Adipocyte (in vitro differentiated cells): ENCODE data around the gene KHSRP.

Experiments
- DNase-seq: peaks from one replicate; pipeline ENCODE4 v3.0.0-alpha.2; 2015; ENCODE audit warnings: low read depth
- H3K27me3 ChIP-seq: replicated peaks from 2 replicates; pipeline ENCODE4 v1.7.0; 2013; ENCODE audit warnings: mild to moderate bottlenecking, low read length, moderate library complexity; ENCODE audit not compliant: control insufficient read depth, insufficient read depth
- H3K36me3 ChIP-seq: 2 replicates; pipeline ENCODE4 v1.7.0; 2013; ENCODE audit warnings: low read length, mild to moderate bottlenecking, moderate library complexity; ENCODE audit not compliant: control insufficient read depth, insufficient read depth, severe bottlenecking
- H3K4me1 ChIP-seq: 2 replicates; pipeline ENCODE4 v1.7.0; 2013; ENCODE audit warnings: mild to moderate bottlenecking, low read length, moderate library complexity; ENCODE audit not compliant: control insufficient read depth, insufficient read depth
- H3K4me3 ChIP-seq: 2 replicates; pipeline ENCODE4 v1.7.0; 2013; ENCODE audit warnings: mild to moderate bottlenecking, low read length, moderate library complexity
- H3K9ac ChIP-seq: 2 replicates; pipeline ENCODE4 v1.7.0; 2013; ENCODE audit warnings: mild to moderate bottlenecking, low read length, moderate library complexity
- H3K9me3 ChIP-seq: 2 replicates; pipeline ENCODE4 v1.7.0; 2013; ENCODE audit warnings: mild to moderate bottlenecking, low read length, moderate library complexity; ENCODE audit not compliant: control insufficient read depth

The KHSRP gene

GRCh38 chr19:6427131-6427530 lies 2.5 kb upstream of the KHSRP start:
- H3K4me1 ChIP-seq = peaks cover 15% of the 10 kb centered on the region

GRCh38 chr19:6425732-6426620 lies 1.4 kb upstream of the KHSRP start:
- no peak overlapping the region for H3K9ac ChIP-seq
- peaks cover 3% of the 10 kb centered on the region for H3K27me3 ChIP-seq
- no peaks in the 10 kb centered on the region for H3K9me3 ChIP-seq
- peaks cover 8% of the 10 kb centered on the region for H3K36me3 ChIP-seq
- H3K4me3 ChIP-seq = peak overlapping the region; percentile 27
- no peak for DNase-seq
- peaks cover 16% of the 10 kb centered on the region for H3K4me1 ChIP-seq

More at GRCh38 chr19:6427131-6427530, 2.5 kb upstream of the KHSRP start:
- H3K27me3 ChIP-seq = peaks cover 3% of the 10 kb centered on the region
- no peaks in the 10 kb centered on the region for H3K36me3 ChIP-seq
- no peak overlapping the region for H3K4me3 ChIP-seq
- H3K9ac ChIP-seq = no peak overlapping the region
- DNase-seq = no peak
- H3K9me3 ChIP-seq = no peaks in the 10 kb centered on the region

GRCh38 chr19:6424939-6425731 lies 524 bp upstream of the KHSRP start:
- H3K4me3 ChIP-seq = peak overlapping the region; percentile 27

GRCh38 chr19:6423499-6424194 lies 964 bp downstream of the KHSRP start:
- Histone ChIP-seq H3K4me3 (peak overlapping the region; percentile 94), H3K36me3 (peaks cover 31% of the 10 kb centered on the region)
- peak; percentile 75 for DNase-seq

More at GRCh38 chr19:6424939-6425731, 524 bp upstream of the KHSRP start:
- Histone ChIP-seq H3K9me3 (no peaks in the 10 kb centered on the region), H3K4me1 (peaks cover 19% of the 10 kb centered on the region), H3K9ac (no peak overlapping the region), H3K27me3 (peaks cover 3% of the 10 kb centered on the region), H3K36me3 (peaks cover 16% of the 10 kb centered on the region)
- peak; percentile 100 for DNase-seq

GRCh38 chr19:6421075-6422014 lies 3.3 kb downstream of the KHSRP start:
- Histone ChIP-seq H3K27me3 (no peaks in the 10 kb centered on the region), H3K4me3 (no peak overlapping the region), H3K9ac (peak overlapping the region; percentile 28), H3K4me1 (peaks cover 19% of the 10 kb centered on the region), H3K36me3 (peaks cover 53% of the 10 kb centered on the region), H3K9me3 (no peaks in the 10 kb centered on the region)
- DNase-seq = no peak

More at GRCh38 chr19:6423499-6424194, 964 bp downstream of the KHSRP start:
- peak overlapping the region; percentile 92 for H3K9ac ChIP-seq
- H3K9me3 ChIP-seq = no peaks in the 10 kb centered on the region
- H3K27me3 ChIP-seq = no peaks in the 10 kb centered on the region
- H3K4me1 ChIP-seq = peaks cover 19% of the 10 kb centered on the region

GRCh38 chr19:6418562-6418932 lies 6.1 kb downstream of the KHSRP start:
- DNase-seq = no peak
- H3K4me1 ChIP-seq = peaks cover 16% of the 10 kb centered on the region
- H3K36me3 ChIP-seq = peaks cover 75% of the 10 kb centered on the region
- no peak overlapping the region for H3K9ac ChIP-seq
- H3K4me3 ChIP-seq = no peak overlapping the region
- H3K27me3 ChIP-seq = no peaks in the 10 kb centered on the region
- H3K9me3 ChIP-seq = no peaks in the 10 kb centered on the region

GRCh38 chr19:6417713-6418561 lies 6.7 kb downstream of the KHSRP start:
- DNase-seq = peak; percentile 24

GRCh38 chr19:6416658-6417405 lies 7.8 kb downstream of the KHSRP start:
- no peak for DNase-seq
- Histone ChIP-seq H3K4me1 (peaks cover 3% of the 10 kb centered on the region), H3K9me3 (no peaks in the 10 kb centered on the region), H3K36me3 (peaks cover 74% of the 10 kb centered on the region), H3K27me3 (no peaks in the 10 kb centered on the region), H3K4me3 (no peak overlapping the region), H3K9ac (no peak overlapping the region)

More at GRCh38 chr19:6417713-6418561, 6.7 kb downstream of the KHSRP start:
- Histone ChIP-seq H3K9me3 (no peaks in the 10 kb centered on the region), H3K27me3 (no peaks in the 10 kb centered on the region), H3K36me3 (peaks cover 75% of the 10 kb centered on the region), H3K4me3 (no peak overlapping the region), H3K9ac (no peak overlapping the region), H3K4me1 (peaks cover 11% of the 10 kb centered on the region)

GRCh38 chr19:6415591-6416190 lies 8.9 kb downstream of the KHSRP start:
- H3K4me3 ChIP-seq = no peak overlapping the region
- H3K4me1 ChIP-seq = peaks cover 3% of the 10 kb centered on the region
- no peak for DNase-seq
- H3K27me3 ChIP-seq = no peaks in the 10 kb centered on the region
- no peak overlapping the region for H3K9ac ChIP-seq
- H3K9me3 ChIP-seq = no peaks in the 10 kb centered on the region
- H3K36me3 ChIP-seq = peaks cover 65% of the 10 kb centered on the region
